Activated B cell treated with CpG ODN at 0.5 μM for 24 hours (primary cell): ENCODE measurements around the gene FBN2. TPM values are rescaled to one million over a fixed set of nuclear protein-coding genes. Genes with fewer than 3 reads are reported as not detected.
"Not testable (repeated sequence)": the region's sequence is repeated elsewhere in the genome, so short reads cannot be mapped to it uniquely, and the experiment has no call there.

Experiments used
- ATAC-seq: fragments of 200-7000 bp; cut with Tn5 transposase; one replicate; pipeline ENCODE4 v1.10.0; 2021; ENCODE audit warnings: low read depth, mild to moderate bottlenecking, moderate library complexity
- CTCF ChIA-PET: fragments of 350-600 bp; sonication (Branson Sonifier 250); formaldehyde crosslinking; loops from one replicate; lab custom pipeline; 2021; ENCODE audit warnings: antibody characterized with exemption; lab: Charles Lee
- POLR2A ChIA-PET: fragments of 350-600 bp; sonication (Branson Sonifier 250); formaldehyde crosslinking; loops from one replicate; lab custom pipeline; 2021; ENCODE audit warnings: antibody characterized with exemption; lab: Charles Lee
- DNase-seq: peaks from one replicate; pipeline ENCODE4 v3.0.0; 2022
- H3K27ac Mint-ChIP-seq: one replicate; pipeline ENCODE4 v1.8.0; 2020; ENCODE audit warnings: mixed read lengths
- H3K27me3 Mint-ChIP-seq: one replicate; pipeline ENCODE4 v1.8.0; 2021; ENCODE audit warnings: mixed read lengths
- H3K36me3 Mint-ChIP-seq: one replicate; pipeline ENCODE4 v1.8.0; 2021; ENCODE audit warnings: low read depth, mixed read lengths
- H3K4me1 Mint-ChIP-seq: one replicate; pipeline ENCODE4 v1.8.0; 2021; ENCODE audit warnings: mixed read lengths
- H3K4me3 Mint-ChIP-seq: one replicate; pipeline ENCODE4 v1.8.0; 2020; ENCODE audit warnings: mild to moderate bottlenecking, mixed read lengths
- H3K9me3 Mint-ChIP-seq: one replicate; pipeline ENCODE4 v1.8.0; 2020; ENCODE audit warnings: mixed read lengths
- intact Hi-C: fragments of 100-400 bp; cut with micrococcal nuclease; formaldehyde crosslinking; loops from one replicate; pipeline ENCODE4 v1.15.1; 2024
- total RNA-seq: library from RNA; stranded (reverse); gene quantifications from 2 replicates; pipeline ENCODE4 v1.2.3, GENCODE V29; 2022
- TF ChIP-seq, protein P1 (sequence below): fragments of 200-600 bp; IDR thresholded peaks from one replicate; pipeline ENCODE4 v1.8.0; 2022; ENCODE audit warnings: antibody characterized with exemption, mild to moderate bottlenecking

The FBN2 gene
- total RNA-seq, 1 donor from 2014 or later, result not detected

DNA sequence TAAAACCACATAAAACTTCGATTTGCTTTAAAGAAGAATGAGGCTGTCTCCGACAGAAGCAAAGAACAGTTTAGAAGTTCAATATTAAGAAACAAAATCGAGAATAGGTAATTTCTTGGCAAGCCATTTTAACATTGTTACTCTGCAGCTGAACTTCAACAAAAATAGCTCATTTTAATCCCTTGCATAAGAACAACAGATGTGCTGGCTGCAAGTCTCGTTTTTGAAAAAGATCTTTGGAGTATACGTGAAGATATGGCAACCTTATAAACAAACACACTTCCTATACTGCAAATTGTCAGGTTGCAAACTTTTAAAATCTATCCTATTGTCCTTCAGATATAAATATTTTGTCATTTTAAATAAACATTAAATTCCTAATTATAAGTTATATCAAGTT is 71.5 kb downstream of the FBN2 start:
- ChIA-PET CTCF (no interaction called here), POLR2A (no interaction called here)
- H3K4me3 Mint-ChIP-seq, result no peak overlapping the region
- no peaks in the 10 kb centered on the region for H3K36me3 Mint-ChIP-seq
- no peak overlapping the region for H3K27ac Mint-ChIP-seq
- no peaks in the 10 kb centered on the region for H3K4me1 Mint-ChIP-seq
- TF ChIP-seq, protein P1, sequence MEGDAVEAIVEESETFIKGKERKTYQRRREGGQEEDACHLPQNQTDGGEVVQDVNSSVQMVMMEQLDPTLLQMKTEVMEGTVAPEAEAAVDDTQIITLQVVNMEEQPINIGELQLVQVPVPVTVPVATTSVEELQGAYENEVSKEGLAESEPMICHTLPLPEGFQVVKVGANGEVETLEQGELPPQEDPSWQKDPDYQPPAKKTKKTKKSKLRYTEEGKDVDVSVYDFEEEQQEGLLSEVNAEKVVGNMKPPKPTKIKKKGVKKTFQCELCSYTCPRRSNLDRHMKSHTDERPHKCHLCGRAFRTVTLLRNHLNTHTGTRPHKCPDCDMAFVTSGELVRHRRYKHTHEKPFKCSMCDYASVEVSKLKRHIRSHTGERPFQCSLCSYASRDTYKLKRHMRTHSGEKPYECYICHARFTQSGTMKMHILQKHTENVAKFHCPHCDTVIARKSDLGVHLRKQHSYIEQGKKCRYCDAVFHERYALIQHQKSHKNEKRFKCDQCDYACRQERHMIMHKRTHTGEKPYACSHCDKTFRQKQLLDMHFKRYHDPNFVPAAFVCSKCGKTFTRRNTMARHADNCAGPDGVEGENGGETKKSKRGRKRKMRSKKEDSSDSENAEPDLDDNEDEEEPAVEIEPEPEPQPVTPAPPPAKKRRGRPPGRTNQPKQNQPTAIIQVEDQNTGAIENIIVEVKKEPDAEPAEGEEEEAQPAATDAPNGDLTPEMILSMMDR, result no peak
- intact Hi-C loops, result no loop called here
- no peak for DNase-seq
- no peaks in the 10 kb centered on the region for H3K27me3 Mint-ChIP-seq
- no peaks in the 10 kb centered on the region for H3K9me3 Mint-ChIP-seq
- ATAC-seq, result no peak

DNA sequence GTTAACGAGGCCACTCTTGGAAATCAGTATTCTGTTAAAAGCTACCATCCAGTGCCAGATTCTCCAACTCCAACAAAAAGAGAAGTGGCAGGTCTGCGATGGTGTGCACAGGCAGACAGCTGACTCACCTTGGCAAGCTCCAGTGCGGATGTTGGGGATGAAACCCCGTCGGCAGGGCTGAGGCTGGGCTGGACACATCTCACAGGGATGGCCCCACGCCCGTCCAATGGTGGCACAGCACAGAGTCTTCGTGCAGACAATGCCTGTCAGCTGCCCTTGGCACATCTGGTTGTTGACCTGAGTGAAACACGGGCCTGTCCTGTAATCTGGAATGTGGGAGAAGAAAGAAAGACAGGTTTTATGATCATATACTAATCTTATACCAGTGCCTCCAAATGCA is 73.4 kb downstream of the FBN2 start:
- no peak overlapping the region for H3K4me3 Mint-ChIP-seq
- H3K36me3 Mint-ChIP-seq, result no peaks in the 10 kb centered on the region
- DNase-seq (no peak), ATAC-seq (no peak)
- intact Hi-C loops, result no loop called here
- TF ChIP-seq, protein P1, result no peak
- no peaks in the 10 kb centered on the region for H3K4me1 Mint-ChIP-seq
- no peaks in the 10 kb centered on the region for H3K9me3 Mint-ChIP-seq
- CTCF ChIA-PET, result no interaction called here
- H3K27me3 Mint-ChIP-seq, result no peaks in the 10 kb centered on the region
- POLR2A ChIA-PET, result no interaction called here
- H3K27ac Mint-ChIP-seq, result no peak overlapping the region

DNA sequence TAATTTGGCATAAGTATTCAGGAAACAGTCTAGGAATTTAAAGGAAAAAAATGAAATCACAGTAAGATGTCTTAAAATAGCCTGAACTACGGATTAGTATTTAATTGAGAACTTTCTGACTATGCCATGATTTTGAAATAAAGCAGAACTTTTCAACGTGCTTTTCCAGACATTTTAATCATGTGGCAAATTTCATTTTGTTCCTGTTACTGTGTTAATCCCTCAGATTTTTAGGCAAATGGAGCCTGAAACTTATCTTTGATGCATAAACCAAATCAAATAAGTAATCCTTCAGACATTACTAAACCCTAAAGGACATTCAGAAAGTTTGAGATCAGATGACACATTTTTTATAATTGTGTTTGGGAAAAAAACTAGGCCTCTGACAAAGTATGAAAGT is 75.7 kb downstream of the FBN2 start:
- no peak overlapping the region for H3K27ac Mint-ChIP-seq
- no peak for DNase-seq

DNA sequence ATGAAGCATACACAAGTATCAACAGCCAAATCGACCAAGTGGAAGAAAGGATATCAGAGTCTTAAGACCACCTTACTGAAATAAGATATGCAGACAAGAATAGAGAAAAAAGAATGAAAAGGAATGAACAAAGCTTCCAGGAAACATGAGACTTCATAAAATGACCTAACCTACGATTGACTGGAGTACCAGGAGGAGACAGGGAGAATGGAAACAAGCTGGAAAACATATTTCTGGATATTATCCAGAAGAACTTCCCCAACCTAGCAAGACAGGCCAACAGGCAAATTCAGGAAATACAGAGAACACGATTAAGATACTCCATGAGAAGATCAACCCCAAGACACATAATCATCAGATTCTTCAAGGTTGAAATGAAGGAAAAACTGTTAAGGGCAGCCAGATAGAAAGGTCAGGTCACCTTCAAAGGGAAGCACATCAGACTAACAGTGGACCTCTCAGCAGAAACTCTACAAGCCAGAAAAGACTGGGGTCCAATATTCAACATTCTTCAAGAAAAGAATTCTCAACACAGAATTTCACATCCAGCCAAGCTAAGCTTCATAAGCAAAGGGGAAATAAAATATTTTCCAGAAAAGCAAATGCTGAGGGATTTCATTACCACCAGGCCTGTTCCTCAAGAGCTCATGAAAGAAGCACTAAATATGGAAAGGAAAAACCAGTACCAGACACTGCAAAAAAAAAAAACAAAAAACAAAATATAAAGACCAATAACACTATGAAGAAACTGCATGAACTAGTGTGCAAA is 80.7 kb downstream of the FBN2 start:
- H3K27ac Mint-ChIP-seq, H3K4me1 Mint-ChIP-seq, H3K9me3 Mint-ChIP-seq, DNase-seq, intact Hi-C loops, H3K4me3 Mint-ChIP-seq, ATAC-seq, CTCF ChIA-PET, H3K27me3 Mint-ChIP-seq, H3K36me3 Mint-ChIP-seq, POLR2A ChIA-PET: not testable (repeated sequence)

More for the DNA sequence above, 75.7 kb downstream of the FBN2 start:
- ChIA-PET POLR2A (no interaction called here), CTCF (no interaction called here)
- H3K4me3 Mint-ChIP-seq, result no peak overlapping the region
- no peaks in the 10 kb centered on the region for H3K27me3 Mint-ChIP-seq
- H3K4me1 Mint-ChIP-seq, result no peaks in the 10 kb centered on the region
- no peak for ATAC-seq
- TF ChIP-seq, protein P1, result no peak
- no peaks in the 10 kb centered on the region for H3K9me3 Mint-ChIP-seq
- H3K36me3 Mint-ChIP-seq, result no peaks in the 10 kb centered on the region
- intact Hi-C loops, result no loop called here

DNA sequence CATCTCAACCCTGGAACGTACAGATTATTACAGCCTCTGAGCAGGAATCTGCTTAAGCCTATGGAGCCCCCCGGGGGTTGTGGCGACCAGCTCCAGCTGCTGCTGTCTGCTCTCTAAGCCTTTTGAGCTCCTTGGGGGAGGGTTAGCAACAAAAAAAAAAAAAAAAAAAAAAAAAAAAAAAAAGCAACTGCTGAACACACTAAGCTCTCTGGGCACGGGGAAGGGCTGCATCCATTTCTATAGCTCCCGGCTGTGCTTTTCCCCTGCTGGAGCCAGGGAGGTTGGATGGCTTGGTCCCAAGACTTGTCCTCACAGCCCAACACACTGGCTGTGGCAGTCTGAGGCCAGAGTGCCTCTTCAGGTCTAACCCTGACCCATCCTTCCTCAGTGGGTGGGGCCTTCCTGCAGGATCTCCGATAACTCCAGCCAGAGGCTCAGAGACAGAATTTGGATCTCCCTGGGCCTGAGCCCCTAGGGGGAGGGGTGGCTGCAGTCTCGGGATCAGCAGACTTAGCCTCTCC is 82.1 kb downstream of the FBN2 start:
- Mint-ChIP-seq H3K4me3 (no peak overlapping the region), H3K36me3 (no peaks in the 10 kb centered on the region), H3K9me3 (peaks cover 2% of the 10 kb centered on the region), H3K27ac (no peak overlapping the region), H3K27me3 (no peaks in the 10 kb centered on the region), H3K4me1 (no peaks in the 10 kb centered on the region)
- ATAC-seq (no peak), DNase-seq (no peak)
- ChIA-PET POLR2A (no interaction called here), CTCF (no interaction called here)
- TF ChIP-seq, protein P1, result no peak
- intact Hi-C loops, result no loop called here
